Breast epithelium (tissue), 4 donors: ENCODE measurements around the gene DIO1. TPM values are rescaled to one million over a fixed set of nuclear protein-coding genes. Genes with fewer than 3 reads are reported as not detected.

Source experiments
- DNase-seq, 2 donors: peaks; one replicate each; pipeline ENCODE4 v3.0.0-alpha.2; 2019; ENCODE audit warnings: low spot score in 2 of 2
- H3K27ac ChIP-seq, 2 donors: fragments of 200-600 bp; sonication (generic) in 1 of 2; one replicate each; pipeline ENCODE4 v1.5.1; 2016 to 2019; ENCODE audit warnings: mild to moderate bottlenecking in 1 of 2
- H3K27me3 ChIP-seq, 2 donors: fragments of 200-600 bp; sonication (generic) in 1 of 2; one replicate each; pipeline versions ENCODE4 v1.5.1 to v1.6.0; 2017 to 2019; ENCODE audit warnings: control low read depth in 1 of 2, mild to moderate bottlenecking in 1 of 2
- H3K36me3 ChIP-seq: fragments of 200-600 bp; one replicate; pipeline ENCODE4 v1.5.1; 2019
- H3K4me1 ChIP-seq, 2 donors: fragments of 200-600 bp; sonication (generic); one replicate each; pipeline ENCODE4 v1.5.1; 2016 to 2019; ENCODE audit warnings: control low read depth in 1 of 2
- H3K4me3 ChIP-seq, 3 donors: fragments of 200-600 bp; sonication (generic); 1 replicate in 2 of 3; 2 replicates in 1 of 3; pipeline ENCODE4 v1.5.1; 2016 to 2019; ENCODE audit warnings: mild to moderate bottlenecking in 3 of 3, moderate library complexity in 2 of 3
- H3K9me3 ChIP-seq, 2 donors: fragments of 200-600 bp; sonication (generic) in 1 of 2; one replicate each; pipeline ENCODE4 v1.5.1; 2016 to 2019; ENCODE audit warnings: control low read depth in 1 of 2
- POLR2A ChIP-seq: fragments of 450-650 bp; IDR thresholded peaks from one replicate; pipeline ENCODE4 v1.6.1; 2016; ENCODE audit warnings: antibody characterized with exemption, mild to moderate bottlenecking, moderate library complexity
- POLR2AphosphoS5 ChIP-seq, 3 donors: sonication (generic); formaldehyde crosslinking; IDR thresholded peaks; one replicate each; pipeline ENCODE4 v1.6.1; 2017; ENCODE audit warnings: antibody characterized with exemption in 3 of 3
- intact Hi-C: fragments of 100-400 bp; cut with DNase I; formaldehyde crosslinking; loops from one replicate; pipeline ENCODE4 v1.15.1; 2023; ENCODE audit warnings: low total_unique reads
- total RNA-seq, 3 donors: library from RNA; depleted of rRNA; stranded (reverse); fragments of >200 nt; gene quantifications; one replicate each; pipeline ENCODE4 v1.1.0, GENCODE V29; 2016
- TF ChIP-seq, protein P1 (sequence below), 3 donors: fragments of 450-650 bp; IDR thresholded peaks; one replicate each; pipeline ENCODE4 v1.5.1; 2016 to 2017; ENCODE audit warnings: antibody characterized with exemption in 3 of 3, mild to moderate bottlenecking in 3 of 3, moderate library complexity in 3 of 3

The DIO1 gene
- total RNA-seq, 3 donors from 2014 or later: 0.59 to 8.2 TPM; not detected in 1

GRCh38 chr1:53943090-53943489 lies 49.1 kb downstream of the DIO1 start:
- TF ChIP-seq POLR2A (no peak), POLR2AphosphoS5 (IDR thresholded peaks at IDR 0.05) (no peak)
- TF ChIP-seq, protein P1, sequence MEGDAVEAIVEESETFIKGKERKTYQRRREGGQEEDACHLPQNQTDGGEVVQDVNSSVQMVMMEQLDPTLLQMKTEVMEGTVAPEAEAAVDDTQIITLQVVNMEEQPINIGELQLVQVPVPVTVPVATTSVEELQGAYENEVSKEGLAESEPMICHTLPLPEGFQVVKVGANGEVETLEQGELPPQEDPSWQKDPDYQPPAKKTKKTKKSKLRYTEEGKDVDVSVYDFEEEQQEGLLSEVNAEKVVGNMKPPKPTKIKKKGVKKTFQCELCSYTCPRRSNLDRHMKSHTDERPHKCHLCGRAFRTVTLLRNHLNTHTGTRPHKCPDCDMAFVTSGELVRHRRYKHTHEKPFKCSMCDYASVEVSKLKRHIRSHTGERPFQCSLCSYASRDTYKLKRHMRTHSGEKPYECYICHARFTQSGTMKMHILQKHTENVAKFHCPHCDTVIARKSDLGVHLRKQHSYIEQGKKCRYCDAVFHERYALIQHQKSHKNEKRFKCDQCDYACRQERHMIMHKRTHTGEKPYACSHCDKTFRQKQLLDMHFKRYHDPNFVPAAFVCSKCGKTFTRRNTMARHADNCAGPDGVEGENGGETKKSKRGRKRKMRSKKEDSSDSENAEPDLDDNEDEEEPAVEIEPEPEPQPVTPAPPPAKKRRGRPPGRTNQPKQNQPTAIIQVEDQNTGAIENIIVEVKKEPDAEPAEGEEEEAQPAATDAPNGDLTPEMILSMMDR (IDR thresholded peaks at IDR 0.05): no peak
- Histone ChIP-seq H3K4me3 (no peak overlapping the region), H3K27ac (no peak overlapping the region), H3K27me3 (no peaks in the 10 kb centered on the region), H3K4me1 (no peaks in the 10 kb centered on the region), H3K9me3 (no peaks in the 10 kb centered on the region), H3K36me3 (no peaks in the 10 kb centered on the region)
- intact Hi-C loops: no loop called here
- no peak for DNase-seq

- H3K4me1 ChIP-seq: no peaks in the 10 kb centered on the region
- H3K9me3 ChIP-seq: no peaks in the 10 kb centered on the region
- H3K27me3 ChIP-seq: no peaks in the 10 kb centered on the region
- intact Hi-C loops: no loop called here
- no peaks in the 10 kb centered on the region for H3K36me3 ChIP-seq
- H3K4me3 ChIP-seq: no peak overlapping the region
- no peak overlapping the region for H3K27ac ChIP-seq
- DNase-seq: no peak
- no peak for TF ChIP-seq POLR2AphosphoS5 (IDR thresholded peaks at IDR 0.05)
- TF ChIP-seq, protein P1 (IDR thresholded peaks at IDR 0.05): no peak
- no peak for TF ChIP-seq POLR2A
These were observed 49.6 kb downstream of the DIO1 start for GRCh38 chr1:53943490-53944043.

- Histone ChIP-seq H3K9me3 (no peaks in the 10 kb centered on the region), H3K36me3 (no peaks in the 10 kb centered on the region), H3K27me3 (no peaks in the 10 kb centered on the region), H3K4me1 (no peaks in the 10 kb centered on the region), H3K27ac (peak overlapping the region; percentile 83 to 93), H3K4me3 (peak overlapping the region; percentile 65 to 78 (median 68))
- no peak for DNase-seq
- TF ChIP-seq POLR2A (no peak), POLR2AphosphoS5 (IDR thresholded peaks at IDR 0.05) (no peak)
- TF ChIP-seq, protein P1 (IDR thresholded peaks at IDR 0.05): no peak
- intact Hi-C loops: no loop called here
These were observed 50.6 kb downstream of the DIO1 start for GRCh38 chr1:53944469-53945182.

DNA sequence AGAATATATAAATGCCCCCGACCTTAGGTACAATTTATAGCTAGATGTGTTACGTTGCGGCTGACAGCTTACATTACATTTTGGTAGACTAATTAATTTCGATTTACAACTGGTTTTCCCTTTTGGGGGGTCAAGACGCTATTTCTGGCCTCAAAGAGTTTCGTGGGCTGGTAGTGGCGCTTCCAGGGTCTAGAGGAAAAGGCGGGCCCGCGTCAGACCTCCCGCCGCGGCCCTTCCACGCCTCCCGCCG lies 51.1 kb downstream of the DIO1 start:
- Histone ChIP-seq H3K36me3 (no peaks in the 10 kb centered on the region), H3K4me3 (peak overlapping the region; percentile 65 to 78 (median 68)), H3K27ac (peak overlapping the region; percentile 83 to 93), H3K9me3 (no peaks in the 10 kb centered on the region), H3K4me1 (no peaks in the 10 kb centered on the region), H3K27me3 (no peaks in the 10 kb centered on the region)
- TF ChIP-seq POLR2AphosphoS5 (IDR thresholded peaks at IDR 0.05): no peak
- TF ChIP-seq, protein P1 (IDR thresholded peaks at IDR 0.05): no peak
- TF ChIP-seq POLR2A: no peak
- intact Hi-C loops: no loop called here
- no peak for DNase-seq

DNA sequence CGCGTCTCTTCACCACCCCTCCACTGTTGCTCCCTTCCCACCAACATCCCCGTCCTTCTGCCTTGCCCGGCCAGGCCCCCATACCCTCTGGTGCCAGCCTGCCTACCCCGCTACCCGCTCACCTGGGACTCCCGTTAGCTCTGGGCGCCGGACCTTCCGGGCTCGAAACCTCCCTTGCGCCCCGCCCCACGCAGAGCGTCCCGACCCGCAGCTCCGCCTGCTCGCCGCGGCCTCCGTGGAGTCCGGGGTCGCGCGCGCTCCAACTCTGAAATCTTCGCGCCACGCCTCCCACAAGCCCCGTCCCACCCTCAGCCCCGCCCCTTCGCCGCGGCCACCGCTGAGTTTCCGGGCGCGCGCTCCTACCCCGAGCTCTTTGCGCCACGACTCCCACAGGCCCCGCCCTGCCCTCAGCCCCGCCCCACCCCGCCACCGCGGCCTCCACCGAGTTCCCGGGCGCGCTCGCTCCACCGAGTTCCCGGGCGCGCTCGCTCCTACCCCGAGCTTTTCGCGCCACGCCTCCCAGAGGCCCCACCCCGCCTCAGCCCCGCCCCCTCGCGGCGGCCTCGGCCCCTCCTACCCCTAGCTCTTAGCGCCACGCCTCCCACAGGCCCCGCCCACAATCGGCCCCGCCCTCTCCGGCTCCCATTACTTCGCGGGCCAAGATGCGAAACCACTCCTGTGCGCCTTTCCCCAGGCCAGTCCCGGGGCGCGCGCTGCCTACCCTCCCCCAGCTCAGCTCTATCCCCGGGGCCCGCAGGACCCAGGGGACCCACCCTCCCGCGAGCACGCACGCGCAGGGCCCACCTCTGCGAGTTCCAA lies 51.7 kb downstream of the DIO1 start, which contains the start of gene IFT25:
Gene IFT25 (minus strand): TSS at position 267 of the 819 bp plus-strand sequence. CDS start 5,617 bp downstream, outside the sequence.
- Histone ChIP-seq H3K4me1 (no peaks in the 10 kb centered on the region), H3K27me3 (no peaks in the 10 kb centered on the region), H3K27ac (peak within 1 kb of the TSS; percentile 83 to 93), H3K36me3 (no peaks in the 10 kb centered on the region), H3K9me3 (no peaks in the 10 kb centered on the region), H3K4me3 (peak within 1 kb of the TSS; percentile 65 to 78 (median 68))
- intact Hi-C loops: loop anchor here (2.0 kb wide), 1 partner anchor 57 kb away; the partner anchor contains the start of gene YIPF1
- peak; percentile 96 to 99 for DNase-seq
- TF ChIP-seq POLR2AphosphoS5 (IDR thresholded peaks at IDR 0.05) (peak; percentile 44 to 78 (median 46)), POLR2A (peak; percentile 38)
- TF ChIP-seq, protein P1 (IDR thresholded peaks at IDR 0.05): no peak
